AML-193 (cell line): ENCODE measurements around the gene RAET1E.
"Not testable (repeated sequence)": the region's sequence is repeated elsewhere in the genome, so short reads cannot be mapped to it uniquely, and the experiment has no call there.

Source experiments
- DNase-seq, 2 experiments: peaks; one replicate each; lab custom pipeline; 2025; lab: John Stamatoyannopoulos, UW

The RAET1E gene

DNA sequence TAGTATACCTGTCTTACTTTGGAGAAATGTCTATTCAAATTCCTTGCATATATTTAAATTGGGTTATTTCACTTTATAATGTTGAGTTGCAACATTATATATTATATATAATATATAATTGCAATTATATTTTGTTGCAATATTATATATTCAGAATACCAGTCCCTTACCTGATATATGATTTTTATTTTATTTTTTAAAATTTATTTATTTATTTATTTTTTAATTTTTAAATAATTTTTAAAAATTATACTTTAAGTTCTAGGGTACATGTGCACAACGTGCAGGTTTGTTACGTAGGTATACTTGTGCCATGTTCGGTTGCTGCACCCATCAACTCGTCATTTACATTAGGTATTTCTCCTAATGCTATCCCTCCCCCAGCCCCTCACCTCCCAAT lies 29.1 kb upstream of the RAET1E start:
- DNase-seq: not testable (repeated sequence)

DNA sequence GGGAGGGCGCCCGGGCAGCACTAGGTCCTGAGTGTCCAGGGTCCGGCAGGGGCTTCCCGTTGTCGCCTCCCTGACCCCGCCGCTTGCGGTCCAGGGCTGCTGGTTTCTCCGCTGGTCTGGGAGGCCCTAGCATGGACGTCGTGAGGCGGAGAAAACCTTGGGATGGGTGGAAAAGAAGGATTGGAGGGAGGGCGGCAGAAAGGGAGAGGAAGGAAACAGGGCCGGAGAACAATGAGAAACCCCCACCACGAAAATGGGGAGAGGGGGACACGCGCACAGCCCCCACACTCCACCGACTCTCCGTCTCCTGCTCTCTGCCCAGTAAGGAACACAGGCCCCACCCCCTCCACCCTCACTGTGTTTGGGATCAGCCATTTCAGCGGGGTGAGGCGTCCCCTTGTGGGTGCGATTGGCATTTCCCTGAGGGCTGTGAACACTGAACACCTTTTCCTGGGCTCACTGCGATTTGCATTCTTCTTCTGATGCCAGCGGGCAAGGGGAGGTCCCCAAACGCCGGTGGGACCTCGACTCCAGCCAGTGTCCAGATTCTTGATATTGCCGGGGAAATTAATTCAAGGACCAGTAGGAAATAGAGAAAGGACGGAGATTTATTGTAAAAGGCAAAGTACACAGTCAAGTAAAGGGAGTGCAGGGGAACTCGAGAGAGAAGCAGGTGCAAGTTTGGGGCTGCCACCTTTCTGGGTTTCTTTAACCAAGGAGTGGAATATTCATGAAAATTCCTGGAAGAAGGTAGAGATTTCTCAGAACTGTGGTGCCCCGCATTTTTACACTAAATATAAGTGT lies 28.3 kb upstream of the RAET1E start:
- peak; percentile 55 to 63 for DNase-seq

DNA sequence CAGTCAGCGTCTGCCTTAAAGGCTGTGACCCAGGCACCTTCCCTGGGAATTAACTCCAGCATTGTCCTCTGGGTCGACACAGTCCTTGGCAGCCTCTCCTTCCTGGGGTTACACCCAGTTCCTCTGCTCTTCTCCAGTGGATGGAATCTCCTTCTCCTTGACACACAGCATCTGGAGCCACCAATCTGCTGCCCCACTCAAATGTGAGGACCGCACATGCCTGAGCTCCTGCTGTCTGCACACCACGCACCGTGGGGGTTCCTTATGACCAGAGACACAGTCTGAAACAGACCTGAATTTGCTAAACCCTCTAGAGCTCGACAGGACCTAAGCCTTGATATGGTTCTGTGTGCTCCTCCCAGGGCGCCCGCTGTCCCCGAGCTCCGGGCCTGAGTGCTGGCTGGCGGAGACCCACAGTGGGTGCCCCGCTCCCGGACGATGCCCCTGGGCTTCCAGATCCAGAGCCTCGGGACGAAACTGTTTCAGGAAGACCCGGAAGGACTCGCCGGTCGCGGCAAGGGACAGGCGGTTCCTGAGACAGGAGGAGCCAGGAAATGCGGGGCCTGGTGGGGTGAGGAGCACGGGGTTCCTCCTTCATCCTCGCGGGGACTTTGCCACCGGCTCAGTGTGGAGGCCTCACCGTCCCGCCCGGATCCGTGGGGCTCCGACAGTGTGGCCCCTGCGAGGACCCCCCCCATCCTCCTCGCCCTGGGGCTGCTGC lies 27.5 kb upstream of the RAET1E start:
- DNase-seq: no peak

DNA sequence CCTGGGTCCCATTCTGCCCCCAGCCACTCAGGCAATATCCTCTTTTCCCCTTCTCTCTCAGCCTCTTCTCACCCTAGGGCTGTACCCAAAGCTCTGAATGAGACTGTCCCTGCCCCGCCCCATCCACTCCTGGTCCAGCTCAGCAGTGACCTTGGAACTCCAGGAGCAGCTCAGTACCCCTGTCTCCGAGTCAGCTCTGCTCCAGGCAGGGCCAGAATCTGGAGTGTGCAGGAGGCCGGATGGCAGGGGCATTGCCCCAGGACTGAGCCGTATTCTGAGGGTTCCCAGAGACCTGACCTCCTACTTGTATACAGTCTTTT lies 27.0 kb upstream of the RAET1E start:
- DNase-seq: no peak

DNA sequence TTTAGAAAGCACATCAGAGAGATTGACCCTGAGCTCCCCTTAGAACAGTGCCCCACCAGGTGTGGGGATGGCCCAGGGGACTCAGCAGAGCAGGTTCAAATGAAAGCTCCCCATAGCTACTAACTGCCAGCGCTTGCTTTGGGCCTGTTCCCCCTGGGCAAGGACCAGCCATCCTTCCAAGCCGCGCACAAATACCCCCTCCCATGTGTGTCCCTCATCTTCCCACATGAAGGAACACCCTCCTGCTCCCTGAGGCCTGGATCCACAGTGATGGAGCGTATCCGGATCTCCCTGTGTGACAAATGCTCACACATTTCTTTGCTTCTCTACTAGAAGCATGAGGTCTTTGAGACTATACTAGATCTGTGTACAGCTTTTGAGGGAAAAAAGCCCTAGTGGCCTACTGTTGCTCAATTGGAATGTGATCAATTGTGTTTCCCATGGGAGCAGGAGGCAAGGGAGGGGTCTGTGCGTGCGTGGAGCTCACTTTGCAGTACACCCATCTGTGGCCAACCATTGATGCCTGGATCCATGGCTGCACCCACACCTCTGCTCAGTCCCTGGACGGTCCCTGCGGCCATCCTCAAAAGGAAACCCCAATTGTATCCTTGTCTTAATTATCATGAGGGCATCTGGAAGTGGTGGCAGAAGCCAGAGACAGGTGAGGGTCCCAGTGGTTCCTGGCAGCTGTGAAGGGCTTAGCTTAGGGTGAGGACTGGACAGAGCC lies 26.5 kb upstream of the RAET1E start:
- no peak for DNase-seq

DNA sequence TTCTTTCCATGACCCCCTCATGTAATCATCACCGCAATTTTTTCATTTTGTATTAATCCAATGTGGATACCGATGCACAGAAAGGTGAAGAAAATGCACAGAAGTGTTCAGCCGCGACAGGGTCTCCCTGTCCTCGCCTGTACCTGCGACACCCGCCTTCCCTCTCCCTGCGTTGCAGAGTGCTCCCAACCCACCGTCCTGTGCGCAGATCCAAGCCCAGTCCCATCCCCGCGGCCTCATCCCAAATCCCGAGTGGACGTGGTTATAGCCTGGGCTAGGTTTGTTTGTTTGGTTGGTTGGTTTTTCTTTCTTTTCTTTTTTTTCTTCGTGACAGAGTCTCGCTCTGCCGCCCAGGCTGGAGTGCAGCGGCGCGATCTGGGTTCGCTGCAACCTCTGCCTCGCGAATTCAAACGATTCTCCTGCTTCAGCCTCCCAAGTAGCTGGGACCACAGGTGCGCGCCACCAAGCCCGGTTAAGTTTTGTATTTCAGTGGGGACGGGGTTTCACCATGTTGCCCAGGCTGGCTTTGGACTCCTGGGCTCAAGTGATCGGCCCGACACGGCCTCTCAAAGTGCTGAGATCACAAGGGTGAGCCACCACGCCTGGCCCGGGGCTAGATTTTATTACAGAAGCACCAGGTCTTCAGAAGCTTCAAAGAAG lies 25.5 kb upstream of the RAET1E start:
- no peak for DNase-seq

DNA sequence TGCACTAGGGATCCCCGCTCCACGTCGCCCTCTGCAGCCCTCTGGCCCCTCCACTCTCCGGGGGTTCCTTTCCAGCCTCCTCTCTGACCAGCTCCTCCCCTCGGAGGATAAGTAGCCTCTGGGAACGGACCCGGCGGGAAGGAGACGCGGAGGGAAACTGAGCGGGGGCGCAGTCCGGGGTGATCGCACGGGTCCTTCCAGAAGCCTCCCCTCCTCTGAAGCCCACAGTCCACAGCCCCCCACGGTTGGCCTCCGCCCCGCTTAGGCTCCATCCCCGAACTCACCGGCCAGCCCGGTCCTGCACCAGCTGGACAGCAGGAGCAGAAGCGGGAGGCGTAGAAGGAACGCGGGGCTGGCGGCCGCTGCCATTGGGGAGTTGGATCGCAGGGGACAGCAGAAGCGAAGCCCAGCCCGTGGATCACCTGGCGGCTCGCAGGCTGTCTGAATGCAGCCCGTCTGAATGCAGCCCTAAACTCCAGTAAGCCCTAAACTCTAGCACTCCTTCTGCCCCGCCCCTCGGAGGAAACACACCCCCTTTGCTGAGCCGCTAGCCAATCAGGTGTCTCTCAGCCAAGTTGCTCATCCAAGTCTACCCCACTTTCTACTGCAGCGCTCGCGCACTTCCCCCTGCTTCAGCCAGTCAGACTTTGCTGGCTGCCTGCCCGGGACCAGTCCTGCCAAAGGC lies 24.9 kb upstream of the RAET1E start, which contains the start of gene RAET1G:
TSS of gene RAET1G (minus strand) at position 480 of the 685 bp plus-strand sequence. CDS start at position 369, 111 bp downstream.
- DNase-seq: no peak

DNA sequence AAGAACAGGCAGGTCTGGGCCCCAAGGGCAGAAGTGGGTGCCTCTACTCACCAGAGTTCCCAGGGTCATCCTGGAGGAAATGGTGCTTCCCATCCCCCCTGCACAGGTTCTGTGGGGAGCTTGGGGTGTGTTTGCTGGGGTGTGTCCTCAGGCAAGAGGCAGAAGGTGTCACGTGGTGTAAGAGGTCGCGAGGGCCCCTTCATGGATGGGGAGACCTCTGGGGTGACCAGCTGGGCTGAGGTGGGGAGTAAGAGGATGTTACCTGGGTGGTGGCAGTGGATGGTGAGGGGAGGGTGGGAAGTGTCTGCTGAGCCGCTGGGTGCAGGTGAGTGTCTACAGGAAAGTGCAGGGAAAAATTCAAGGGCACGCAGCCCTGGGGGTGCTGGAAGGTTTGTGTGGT lies 24.2 kb upstream of the RAET1E start:
- not testable (repeated sequence) for DNase-seq

DNA sequence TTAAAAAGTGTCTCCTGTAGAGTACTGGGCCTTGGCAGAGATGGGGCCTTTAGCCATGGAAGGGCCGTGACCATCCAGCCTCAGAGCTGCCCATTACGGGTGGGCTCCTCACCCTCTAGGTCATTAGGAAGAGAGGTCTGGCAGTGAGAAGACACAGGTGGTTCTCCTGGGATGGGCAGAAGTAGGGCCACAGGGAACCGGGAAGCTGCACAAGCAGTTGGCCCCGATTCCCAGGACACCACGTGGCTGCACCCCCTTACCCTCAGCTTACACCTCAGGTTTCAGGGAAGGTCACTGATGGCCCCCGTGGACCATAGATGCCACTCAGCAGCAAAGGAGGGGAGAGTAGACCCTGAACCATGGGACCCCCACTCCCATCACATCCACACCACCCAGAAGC lies 23.4 kb upstream of the RAET1E start:
- DNase-seq: no peak

DNA sequence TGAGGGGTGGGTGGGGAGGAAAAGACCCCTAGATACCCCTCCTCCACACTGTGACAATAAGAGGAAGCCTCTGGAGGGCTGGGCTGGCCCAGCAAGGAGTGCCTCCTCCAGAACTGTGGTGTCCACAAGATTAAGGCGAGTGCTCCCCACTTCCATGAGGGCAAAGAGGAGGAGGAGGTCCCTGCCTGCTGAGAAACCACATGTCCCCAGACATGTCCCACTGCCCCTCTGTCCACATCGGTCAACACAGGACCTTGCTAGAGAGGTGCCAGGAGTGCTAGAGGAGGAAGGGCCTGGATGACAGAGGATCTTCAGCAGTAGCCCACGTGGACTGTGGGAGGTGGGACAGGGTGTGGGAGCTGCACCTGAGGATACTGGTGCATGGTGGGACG lies 21.9 kb upstream of the RAET1E start:
- no peak for DNase-seq

DNA sequence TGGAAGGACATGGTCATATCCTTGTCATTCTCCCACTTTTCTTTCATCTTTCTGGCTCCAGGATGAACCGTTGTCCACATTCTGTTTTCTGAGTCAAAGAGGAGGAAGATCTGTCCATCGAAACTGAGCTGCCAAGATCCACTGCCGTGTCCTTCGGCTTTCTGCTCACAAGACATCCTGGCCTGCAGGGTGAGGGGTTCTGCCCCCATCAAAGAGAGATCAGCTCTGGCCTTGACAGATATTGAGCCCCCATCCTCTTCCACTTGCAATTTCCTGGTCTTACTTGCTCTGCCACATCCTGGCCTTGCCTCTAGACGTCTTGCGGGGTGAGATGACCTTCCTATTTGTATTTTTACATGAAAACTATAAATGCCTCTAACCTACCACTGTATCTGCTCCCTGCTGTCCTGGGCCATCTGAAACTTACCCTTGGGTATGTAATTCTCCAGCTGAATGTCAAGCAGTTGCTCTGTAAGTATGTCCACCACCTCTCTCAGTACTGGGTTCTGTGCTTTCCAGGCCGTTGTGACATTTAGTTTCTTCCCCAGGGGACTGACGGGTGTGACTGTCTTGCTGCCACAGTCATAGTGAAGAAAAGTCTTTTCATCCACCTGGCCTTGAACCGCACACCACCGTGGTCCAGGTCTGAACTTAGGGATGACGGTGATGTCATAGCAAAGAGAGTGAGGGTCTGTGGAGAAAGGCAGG lies 21.4 kb upstream of the RAET1E start:
- not testable (repeated sequence) for DNase-seq

DNA sequence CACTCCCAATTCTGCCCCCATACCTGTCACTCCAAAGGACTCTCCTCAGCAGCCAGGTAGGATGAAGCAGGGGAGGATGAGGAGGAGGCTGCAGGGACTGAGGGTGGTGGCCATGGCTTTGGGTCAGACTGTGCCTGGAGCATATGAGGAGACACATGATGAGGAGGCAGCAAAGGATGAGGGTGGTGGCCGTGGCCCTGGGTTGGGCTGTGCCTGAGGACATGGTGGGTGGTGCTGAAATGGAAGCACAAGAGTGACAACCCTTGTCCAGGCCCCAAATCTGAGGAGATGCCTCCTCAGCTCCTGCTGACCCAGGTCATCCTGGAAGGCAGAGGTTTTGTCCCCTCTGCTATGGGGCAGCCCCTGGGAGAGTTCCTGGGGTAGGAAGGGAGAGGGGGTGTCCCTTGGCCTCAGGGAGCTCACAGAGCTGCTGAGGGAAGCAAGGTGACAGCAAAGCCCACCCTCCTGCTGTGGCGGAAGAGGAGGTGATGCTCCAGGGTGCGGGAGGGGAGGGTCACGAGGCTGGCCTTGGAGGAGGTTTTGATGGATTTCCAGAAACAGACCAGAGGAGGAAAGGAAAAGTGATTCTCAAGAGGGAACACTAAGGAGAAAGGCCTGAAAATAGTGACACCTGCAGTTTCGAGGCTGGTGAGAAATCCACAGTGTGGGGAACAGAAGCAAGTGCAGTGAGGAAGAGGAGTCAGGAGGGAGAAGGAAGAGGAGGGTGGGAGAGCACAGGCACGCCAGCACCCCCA lies 20.4 kb upstream of the RAET1E start:
- no peak for DNase-seq

DNA sequence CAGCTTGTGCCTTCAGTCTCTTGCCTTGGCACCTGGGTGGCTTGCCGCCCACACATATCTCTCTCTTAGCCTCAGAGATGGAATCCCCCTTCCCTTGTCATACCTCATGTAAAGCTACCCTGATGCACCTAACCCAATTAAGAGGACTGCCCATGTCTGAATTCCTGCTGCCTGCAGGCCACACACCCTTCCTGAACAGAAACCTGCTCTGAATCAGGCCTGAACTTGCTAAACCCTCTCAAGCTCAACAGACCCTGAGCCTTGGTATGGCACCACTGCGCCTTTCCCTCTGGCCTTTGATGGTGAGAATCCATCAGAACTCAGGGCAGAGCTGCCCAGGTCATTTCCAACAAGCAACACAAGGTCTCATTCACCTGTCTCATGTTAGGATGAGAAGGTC lies 19.8 kb upstream of the RAET1E start:
- DNase-seq: no peak

DNA sequence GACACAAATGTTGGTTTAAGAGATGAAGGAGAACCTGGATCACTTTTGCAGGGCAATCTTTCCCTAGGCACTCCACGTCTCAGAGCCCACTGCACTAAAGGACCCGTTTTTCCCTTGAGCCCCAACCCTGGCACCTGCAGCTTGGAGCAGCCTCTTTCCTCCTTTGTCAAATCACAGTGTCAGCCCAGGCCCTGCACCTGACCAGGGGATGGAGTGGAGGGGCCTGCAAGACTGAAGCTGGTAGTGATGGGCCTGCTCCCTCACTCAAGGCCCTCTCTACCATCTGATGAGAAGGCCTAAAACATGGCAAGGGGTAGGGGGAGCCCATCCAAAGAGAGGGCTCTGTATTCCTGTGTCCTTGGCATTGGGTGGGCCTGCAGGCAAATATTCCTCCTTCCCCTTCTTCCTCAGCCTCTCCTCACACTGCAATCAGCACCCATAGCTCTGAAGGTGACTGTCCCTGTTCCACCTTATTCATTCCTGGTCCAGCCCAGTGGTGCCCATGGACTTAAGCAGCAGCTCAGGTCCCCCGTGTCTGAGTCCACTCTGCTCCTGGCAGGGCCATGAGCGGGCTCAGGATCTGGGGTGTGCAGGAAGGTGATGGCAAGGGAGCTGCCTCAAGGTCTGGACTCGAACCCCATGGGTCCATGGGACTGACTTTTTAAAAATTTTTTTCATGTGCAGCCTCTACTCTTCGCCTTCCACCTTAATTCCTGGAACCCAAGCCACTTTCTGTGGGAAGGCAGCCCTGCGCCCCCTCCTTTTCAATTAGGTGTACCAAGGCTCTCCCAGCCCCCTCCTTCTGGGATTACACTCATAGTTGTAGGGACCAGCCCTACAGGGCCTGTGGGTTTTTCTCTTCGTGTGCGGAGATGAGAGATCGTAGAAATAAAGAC lies 18.3 kb upstream of the RAET1E start:
- no peak for DNase-seq

DNA sequence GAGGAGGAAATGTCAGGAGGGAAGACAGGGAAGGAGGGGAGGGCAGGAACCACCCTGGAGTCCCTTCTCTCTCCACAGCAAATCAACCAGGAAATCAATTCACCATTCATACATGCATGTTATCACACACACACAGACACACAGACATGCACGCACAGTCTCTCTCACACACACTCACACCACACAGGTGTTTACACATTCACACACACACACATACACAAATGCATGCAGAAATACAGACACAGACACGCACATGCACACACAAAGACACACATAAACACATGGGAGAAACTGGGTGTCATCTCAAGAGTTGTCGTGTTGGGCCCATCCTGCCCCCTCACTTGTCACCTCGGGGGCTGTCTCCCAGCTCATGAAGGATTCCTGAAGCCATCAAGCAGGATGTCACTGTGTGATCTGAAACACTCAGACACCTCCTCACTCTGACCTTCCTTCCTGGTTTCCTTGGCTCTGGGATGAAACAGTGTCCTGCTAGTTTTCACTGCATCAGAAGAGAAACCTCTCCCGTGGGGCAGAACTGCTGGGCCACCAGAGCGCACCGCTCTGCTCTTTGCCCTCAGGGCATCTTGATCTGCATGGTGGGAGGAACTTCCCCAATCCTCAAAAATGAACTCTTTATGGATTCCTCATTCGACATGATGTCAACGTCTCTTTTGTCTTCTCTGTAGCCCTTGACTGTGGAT lies 15.8 kb upstream of the RAET1E start:
- DNase-seq: no peak

DNA sequence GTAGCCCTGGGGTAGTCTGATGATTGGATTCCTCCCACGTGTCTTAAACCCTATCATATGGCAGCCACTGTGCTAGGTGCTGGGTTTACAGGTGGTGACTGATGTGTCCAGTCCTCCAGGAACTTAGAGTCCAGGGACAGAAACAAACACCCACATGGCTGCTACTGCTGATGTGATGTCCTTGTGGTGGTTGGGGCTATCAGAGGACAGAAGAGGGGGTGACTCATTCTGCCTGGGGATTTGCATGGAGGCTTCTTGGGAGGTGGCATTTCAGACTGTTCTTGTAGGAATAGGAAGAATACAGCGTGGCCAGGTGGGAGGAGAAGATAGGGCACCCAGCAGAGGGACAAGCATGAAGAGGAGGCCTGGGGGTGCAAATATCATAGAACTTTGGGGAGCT lies 15.2 kb upstream of the RAET1E start:
- DNase-seq: no peak

DNA sequence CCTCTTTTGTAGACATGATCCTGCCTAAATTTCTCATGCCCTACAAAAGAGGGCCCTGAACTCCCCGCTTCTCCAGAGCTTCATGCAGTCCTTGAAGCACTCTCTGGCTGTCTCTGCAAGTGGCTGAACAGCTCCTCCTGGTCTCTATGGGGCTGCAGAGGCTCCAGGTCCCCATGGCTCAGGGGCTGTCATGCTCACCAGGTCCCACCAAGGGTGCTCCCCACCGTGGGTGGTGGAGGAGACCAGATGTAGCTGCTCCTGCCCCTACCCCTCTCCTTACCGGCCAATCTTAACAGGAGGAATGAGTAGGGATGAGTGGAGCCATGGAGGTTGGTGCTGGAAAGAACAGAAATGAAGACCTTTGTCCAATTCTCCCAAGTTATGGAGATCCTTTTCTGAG lies 14.8 kb upstream of the RAET1E start:
- DNase-seq: not testable (repeated sequence)

DNA sequence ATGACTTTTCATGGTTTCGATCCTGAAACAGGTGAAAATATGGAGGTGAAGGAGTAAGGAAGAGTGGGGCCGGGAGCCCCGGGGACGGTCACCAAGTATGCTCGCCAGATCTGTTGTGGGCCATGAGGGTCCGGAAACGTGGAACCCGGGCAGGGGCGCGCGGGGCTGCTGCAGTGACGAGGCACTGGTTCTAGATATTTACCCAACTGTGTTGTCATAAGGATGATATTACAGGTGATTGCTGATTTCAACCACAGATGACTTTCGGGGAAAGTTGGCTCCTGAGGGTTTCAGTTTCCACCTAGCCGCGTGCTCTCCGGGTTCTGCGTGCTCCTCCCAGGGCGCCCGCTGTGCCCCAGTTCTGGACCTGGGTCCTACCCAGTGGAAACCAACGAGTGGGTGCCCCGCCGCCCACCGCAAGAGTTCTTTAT lies 12.8 kb upstream of the RAET1E start:
- no peak for DNase-seq
